Fibroblast of villous mesenchyme (primary cell): Measurements from ENCODE around the gene TRIAP1. TPM values are rescaled to one million over a fixed set of nuclear protein-coding genes. Genes with fewer than 3 reads are reported as not detected.

Experiments used
- DNase-seq: peaks from one replicate; pipeline ENCODE4 v3.0.0-alpha.2; 2010; ENCODE audit warnings: low read depth
- H3K4me3 ChIP-seq: 2 replicates; pipeline ENCODE4 v1.5.1; 2011; ENCODE audit warnings: low read depth, mild to moderate bottlenecking, low read length
- CTCF ChIP-seq: IDR thresholded peaks from 2 replicates; pipeline ENCODE4 v1.5.1; 2012; ENCODE audit warnings: low read depth, mild to moderate bottlenecking, low read length; ENCODE audit not compliant: insufficient read depth
- total RNA-seq: library from RNA; depleted of rRNA; stranded (reverse); fragments of >200 nt; gene quantifications from 2 replicates; pipeline ENCODE4 v1.2.3, GENCODE V29; 2012

TRIAP1 gene
- total RNA-seq, 1 donor: 30.7 TPM

GRCh38 chr12:120428597-120429229 lies 17.5 kb downstream of the TRIAP1 start:
- H3K4me3 ChIP-seq: no peak overlapping the region
- no peak for DNase-seq
- TF ChIP-seq CTCF: no peak

GRCh38 chr12:120425797-120426196 lies 20.4 kb downstream of the TRIAP1 start:
- no peak overlapping the region for H3K4me3 ChIP-seq
- TF ChIP-seq CTCF: no peak
- DNase-seq: no peak

- no peak overlapping the region for H3K4me3 ChIP-seq
- no peak for DNase-seq
- TF ChIP-seq CTCF: no peak
These were observed 23.2 kb downstream of the TRIAP1 start for GRCh38 chr12:120422892-120423456.

- no peak overlapping the region for H3K4me3 ChIP-seq
- no peak for TF ChIP-seq CTCF
- no peak for DNase-seq
These were observed 24.5 kb downstream of the TRIAP1 start for GRCh38 chr12:120421701-120422100.

GRCh38 chr12:120417917-120418580 lies 28.1 kb downstream of the TRIAP1 start:
- no peak for TF ChIP-seq CTCF
- DNase-seq: no peak
- H3K4me3 ChIP-seq: no peak overlapping the region

GRCh38 chr12:120416490-120417216 lies 29.5 kb downstream of the TRIAP1 start:
- DNase-seq: no peak
- no peak for TF ChIP-seq CTCF
- H3K4me3 ChIP-seq: no peak overlapping the region
